Measurements from ENCODE around the gene CHD5.

DNA sequence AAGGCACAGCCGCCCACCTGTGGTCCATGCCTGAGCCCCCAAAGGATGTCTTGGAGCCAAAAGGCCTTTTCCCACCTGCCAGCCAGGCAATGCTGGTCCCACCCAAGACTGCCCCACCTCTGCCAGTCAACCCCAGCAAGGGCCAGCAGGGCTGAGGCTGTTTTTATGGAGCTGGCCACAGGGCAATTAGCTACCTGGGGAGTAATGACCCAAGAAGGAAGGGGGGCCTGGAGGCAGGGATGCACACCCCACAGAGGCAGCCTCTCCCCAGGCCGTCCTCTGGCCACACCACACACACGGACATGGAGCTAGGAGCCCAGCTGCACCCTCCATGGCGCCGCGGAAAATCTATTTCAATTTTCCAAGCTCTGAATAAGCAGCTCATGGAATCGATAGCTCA is 27.2 kb downstream of the CHD5 start:
- TF ChIP-seq POLR2AphosphoS5 (IDR thresholded peaks at IDR 0.05; ENCODE audit: low read depth, low read length) (no peak), POLR2A (IDR thresholded peaks at IDR 0.05; ENCODE audit: low read depth, low read length) (no peak), TAF1 (IDR thresholded peaks at IDR 0.05; ENCODE audit: low read depth, low read length) (no peak), POU2F2 (IDR thresholded peaks at IDR 0.05; ENCODE audit: low read depth, low read length) (no peak), PAX5 (IDR thresholded peaks at IDR 0.05; ENCODE audit: insufficient read depth, low read length, severe bottlenecking) (no peak), SPI1 (IDR thresholded peaks at IDR 0.05; ENCODE audit: low read depth, low read length) (no peak)

Data from GM12891 (cell line).